COR-L47 (cell line): Measurements from ENCODE around the gene SS18.

Experiments
- DNase-seq: peaks from one replicate; lab custom pipeline; 2025; lab: John Stamatoyannopoulos, UW

Gene SS18

DNA sequence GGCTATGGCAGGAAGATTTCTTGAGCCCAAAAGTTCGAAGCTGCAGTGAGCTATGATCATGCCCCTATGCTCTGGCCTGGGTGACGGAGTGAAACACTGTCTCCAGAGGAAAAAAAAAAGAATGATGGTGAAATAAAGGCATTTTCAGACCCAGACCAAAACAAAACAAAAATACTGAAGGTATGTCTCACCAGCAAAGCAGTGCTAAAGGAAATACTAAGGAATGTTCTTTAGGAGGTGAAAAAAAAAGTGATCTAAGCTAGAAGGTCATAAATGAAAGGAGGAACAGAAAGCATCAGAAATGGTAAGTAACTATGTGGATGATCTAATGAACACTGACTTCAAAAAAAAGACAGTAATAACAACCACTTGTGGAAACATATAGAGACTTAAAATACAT is 18.7 kb downstream of the SS18 start:
- DNase-seq, result no peak

DNA sequence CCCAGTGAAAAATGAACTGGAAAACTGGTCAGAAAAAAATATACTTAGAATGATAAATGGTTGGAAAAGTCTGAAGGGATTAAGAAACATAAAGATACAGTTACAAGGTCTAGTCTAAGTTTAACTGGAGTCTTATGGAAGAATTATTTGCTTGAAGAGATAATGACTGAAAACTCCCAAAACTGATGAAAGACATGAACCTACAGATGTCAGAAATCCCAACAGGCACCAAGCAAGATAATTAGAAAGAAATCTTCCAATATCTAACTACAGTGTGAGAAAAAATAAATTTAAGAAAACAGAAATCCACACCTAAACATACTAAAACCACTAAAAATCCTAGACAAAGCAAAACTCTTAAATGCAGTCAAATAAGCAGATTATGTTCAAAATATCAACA is 19.4 kb downstream of the SS18 start:
- no peak for DNase-seq

DNA sequence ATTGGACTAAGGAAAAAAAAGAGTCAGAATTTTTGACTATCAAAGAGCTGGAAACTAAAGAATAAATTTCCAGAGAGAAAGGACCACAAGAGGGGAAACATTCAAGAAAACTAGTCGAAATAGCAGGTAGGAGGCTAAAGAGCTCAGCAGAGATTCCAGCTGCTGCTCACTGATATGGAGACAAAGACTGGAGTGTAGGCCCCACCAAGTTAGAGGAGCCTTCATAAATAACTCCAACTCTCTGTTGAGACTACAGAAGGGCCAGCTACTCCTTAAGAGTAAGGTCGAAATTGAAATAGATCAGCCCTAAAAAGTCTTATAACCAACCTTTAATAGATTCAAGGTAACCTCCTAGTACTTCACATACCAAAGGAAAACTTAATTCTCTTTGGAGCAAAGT is 31.1 kb downstream of the SS18 start:
- DNase-seq, result no peak

DNA sequence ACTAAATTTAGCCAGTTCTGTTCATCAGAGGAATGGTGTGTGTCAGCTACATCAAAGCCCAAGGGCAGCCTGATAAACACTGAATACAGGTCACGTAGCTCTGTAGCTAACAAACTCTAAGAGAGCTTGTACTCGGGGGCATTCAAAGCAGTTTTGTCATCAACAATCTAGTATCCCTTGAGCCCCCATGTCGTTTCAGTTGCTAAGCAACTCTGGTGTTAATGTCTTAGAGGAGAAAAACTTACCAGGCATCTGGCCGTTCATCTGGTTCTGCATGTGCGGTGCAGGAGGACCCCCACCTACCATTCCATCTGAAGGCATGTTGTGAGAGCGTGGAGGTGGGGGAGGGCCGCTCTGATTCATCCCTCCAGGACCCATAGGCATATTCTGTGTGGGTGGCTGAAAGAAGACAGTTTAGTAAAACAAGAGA is 33.1 kb downstream of the SS18 start:
- no peak for DNase-seq

DNA sequence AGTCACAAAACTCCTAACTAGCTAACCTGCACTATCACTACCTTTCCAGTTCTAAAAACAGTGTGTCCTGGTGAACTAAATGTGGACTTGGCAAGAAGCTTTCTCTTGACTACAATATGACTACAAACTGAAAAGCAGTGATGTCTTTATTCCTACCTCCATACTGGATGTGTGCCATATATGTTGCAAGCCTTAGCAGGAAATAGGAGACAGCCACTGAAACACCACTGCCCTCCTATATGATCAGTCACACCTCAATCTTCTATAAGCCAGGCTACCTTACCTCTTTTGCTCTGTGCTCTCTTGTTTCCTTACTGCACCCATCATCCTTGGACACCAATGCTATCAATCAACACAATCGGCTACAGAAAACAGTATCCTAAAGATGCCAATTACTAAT is 34.1 kb downstream of the SS18 start:
- DNase-seq, result no peak

DNA sequence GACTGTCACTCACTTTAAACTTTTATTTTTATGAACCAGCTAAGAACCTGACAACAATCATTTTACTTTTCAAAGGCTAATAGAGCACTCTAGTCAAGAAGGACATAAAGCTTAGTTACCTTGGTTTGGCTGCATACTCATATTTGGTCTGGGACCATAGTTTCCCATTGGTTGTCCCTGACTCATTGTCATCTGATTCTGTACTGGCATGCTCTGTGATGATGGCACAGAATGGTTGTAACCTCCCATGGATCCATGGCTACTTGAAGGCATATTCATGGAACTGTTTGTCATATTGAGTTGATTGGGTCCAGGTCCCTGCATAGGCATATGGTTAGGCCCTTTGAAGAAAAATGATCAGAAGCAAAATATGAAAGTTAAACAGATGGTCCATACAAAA is 37.9 kb downstream of the SS18 start:
- DNase-seq, result no peak

DNA sequence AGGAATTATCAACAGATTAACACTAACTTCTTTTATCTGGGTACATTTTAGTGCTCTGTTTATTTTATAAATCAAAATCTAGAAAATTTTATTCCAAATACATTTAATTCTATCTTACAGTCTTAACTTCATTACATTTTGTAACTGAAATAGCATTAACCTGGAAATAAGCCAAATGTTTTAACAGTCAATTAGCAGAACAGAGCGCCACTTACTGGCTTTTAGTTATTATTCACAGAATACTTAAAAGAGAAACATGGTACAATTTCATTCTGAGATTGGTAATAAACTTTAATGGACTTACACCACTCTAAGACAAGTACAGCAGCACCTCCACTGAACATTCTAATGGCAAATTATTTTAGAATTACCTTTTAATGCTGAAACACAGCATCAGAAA is 38.6 kb downstream of the SS18 start:
- peak; percentile 4 for DNase-seq

DNA sequence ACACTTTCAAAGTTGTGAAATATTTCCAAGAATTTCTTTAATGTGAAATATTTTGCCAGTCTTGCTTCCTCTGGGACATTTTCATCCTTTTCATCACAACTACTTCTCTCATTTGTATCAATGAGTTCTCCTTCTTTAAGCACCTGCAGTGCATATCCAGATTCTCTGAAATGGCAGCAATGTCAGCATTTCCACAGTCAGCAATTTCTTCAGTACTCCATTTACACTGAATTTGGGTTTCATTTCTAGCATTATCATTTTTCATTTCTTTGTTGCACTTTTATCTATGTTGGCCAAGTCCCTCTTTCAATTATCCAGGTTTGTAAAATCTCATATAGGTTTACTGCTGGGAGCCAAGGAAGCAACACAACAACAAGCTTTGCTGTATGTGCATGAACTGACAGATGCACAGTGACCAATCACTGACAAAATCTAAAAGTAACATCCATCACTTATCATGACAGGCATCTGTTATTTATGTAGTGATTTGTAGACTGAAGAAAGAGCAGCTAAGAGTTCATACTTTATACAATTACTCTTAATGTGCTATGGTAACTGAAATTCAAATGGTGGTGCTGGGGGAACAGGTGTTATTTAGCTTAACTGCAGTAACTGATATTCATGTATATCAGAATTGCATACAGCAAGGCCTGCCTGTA is 43.9 kb downstream of the SS18 start:
- DNase-seq, result no peak

DNA sequence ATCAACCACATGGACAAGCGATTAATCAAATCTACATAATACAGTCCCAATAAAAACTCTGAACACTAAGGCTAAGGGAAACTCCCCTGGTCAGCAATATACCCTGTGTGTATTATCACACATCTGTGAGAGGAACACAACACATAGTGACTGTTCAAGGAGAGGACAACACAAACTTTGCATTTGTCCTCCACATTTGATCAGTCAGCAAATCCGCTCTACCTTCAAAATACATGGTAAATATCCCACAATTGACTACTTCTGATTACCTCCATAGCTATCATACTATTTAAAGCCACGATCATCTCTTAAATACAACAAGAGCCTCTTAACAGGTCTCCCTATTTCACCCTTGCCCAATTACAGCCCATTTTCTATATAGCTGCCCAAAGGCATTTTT is 45.6 kb downstream of the SS18 start:
- DNase-seq, result no peak

DNA sequence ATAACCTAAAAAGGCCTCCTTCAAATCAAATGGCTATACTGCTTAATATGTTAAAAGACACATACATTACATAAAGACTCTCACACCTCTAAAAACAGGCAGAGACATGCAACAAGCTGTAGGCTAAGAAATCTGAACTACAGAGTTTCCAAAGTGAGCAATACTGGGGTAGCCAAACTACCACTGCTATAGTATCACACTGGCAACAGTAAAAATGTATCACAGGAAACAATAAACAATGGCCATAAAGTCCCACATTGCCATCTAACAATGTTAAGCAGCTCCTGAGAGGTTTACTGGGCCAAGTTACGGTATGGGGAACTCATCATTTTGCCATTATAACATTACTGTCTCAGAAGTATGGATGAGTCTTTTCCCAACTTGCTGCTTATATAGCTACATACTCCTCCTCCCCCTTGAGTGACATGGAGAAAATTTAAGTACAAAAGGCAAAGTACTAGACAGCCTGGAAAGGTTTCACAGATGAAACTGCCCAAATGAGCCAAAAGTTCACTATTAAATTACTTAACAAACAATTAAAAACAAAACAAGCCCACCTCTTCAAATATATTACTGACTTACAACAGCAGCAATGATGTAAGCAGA is 50.3 kb downstream of the SS18 start:
- no peak for DNase-seq

DNA sequence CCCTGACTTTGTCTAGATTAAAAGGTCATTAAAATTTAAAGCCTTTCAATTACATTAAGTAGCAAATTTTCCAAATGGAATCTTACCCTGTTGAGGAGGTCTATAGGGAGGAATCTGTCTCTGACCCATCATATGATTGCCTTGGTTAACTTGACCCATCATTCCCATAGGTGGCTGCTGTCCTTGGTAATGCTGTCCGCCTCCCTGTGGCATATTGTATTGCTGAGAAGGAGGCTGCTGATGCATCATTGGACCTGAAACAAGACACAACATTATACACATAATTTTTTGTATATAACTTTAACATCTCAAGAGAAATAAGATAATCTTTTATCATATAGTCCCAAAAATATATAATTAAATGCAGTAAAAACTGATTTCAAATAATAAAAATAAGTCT is 51.2 kb downstream of the SS18 start:
- no peak for DNase-seq

DNA sequence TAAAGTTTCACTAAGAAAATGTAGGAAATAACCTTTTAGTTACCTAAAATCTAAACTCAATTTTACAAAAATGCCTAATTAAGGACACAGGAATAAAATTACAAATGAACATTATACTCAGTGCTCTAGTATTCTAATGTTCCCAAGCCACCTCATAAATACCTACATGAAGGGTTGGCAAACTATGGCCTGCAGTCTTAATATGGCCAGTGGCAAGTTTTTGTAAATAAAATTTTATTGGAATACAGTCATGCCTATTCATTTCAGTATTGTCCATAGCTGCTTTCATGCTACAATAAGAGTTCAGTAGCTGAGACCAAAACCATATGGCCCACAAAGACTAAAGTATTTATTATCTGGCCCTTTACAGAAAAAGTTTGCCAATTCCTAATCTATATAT is 53.8 kb downstream of the SS18 start:
- DNase-seq, result no peak

DNA sequence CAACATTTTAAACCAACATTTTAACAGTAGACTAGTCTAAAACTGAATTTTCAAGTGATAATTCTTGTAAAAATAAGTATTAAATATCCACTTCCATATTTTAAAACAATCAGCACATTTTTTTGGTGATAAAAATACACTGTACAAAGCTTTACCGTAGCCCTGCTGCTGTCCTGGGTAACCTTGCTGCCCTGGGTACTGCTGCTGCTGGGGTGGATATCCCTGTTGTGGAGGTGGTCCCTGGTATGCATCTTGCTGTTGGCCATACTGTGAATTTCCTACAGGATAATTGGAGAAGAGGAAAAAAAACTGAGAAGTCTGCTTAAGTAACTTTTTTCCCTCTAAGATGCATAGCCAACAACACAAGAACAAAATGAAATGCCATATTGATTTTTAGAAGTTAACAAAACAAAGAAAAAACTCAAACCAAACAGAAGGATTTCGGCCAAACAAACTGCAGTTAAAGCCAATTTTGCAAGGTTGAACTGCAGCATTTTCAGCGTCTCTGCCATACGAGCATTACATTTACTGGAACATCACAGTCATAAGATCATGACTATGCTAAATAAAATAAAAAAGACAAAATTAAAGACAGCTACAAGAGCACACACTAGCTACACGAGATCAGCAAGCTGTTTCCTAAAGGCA is 55.4 kb downstream of the SS18 start:
- no peak for DNase-seq

DNA sequence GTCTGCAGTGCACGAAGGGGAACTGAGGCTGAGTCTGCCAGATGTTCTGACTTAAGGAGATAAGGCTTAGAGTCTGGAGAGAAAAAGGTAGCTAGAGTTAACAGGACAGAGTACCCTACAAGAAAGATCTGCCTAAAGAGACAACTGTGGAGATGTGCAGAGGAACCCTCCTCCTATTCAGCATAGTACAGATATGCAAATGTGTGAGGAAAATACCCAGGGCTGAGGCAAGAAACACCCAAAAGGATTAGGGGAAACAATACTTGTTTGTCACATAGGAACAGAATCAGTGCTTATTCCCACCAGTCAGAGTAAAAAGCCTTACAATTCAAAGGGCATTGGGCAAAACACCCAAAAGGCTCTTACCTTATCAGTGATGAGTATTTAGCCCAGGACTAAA is 67.8 kb downstream of the SS18 start:
- DNase-seq, result no peak

DNA sequence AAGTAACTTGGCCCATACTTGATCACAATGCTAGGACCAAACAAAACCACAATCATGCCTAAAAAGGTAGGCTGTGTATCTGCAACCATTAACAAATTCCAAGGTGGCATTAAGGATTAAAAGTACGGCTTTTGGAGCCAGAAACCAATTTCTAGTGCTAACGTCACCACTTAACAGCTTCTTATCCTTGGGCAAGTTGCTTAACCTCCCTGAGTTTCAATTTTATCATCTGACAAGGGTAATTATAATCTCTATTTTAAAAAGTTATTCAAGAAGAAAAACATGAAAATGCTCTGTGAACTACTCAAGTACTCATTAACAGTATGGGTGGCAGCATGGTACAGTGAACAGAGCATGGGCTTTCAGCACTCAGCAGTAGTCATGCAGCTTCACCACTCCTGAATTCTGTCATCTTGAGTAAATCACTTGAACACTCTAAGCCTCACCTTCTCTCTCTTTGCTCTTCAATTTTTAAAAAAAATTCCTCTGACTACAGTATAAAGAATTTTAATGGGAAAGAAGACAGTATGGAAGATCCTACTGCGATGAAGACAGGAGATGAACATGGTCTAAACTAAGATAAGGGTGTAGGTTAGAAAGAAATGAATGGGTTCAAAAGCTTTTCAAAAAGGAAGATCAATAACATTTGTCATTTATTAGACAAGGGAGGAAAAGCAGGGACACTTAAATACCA is 69.2 kb downstream of the SS18 start:
- no peak for DNase-seq

DNA sequence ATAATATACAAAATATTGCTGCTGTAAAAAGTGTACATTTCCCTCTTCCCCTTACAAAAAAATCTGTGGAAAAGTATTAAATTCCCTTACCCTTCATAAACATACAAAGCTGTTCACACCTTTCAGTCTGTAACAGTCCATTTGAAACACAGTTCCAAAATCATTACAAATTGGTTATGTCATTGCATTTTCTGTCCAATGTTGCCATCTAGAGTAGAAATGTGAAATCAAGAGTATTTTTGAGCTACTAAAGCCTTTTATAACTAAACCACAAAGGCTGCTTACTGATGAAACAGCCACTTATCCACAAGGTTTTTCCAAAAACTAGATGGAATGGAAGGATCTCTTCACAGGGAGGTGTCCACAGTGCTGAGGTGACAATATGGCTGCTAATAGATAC is 72.5 kb downstream of the SS18 start:
- DNase-seq, result peak; percentile 4

DNA sequence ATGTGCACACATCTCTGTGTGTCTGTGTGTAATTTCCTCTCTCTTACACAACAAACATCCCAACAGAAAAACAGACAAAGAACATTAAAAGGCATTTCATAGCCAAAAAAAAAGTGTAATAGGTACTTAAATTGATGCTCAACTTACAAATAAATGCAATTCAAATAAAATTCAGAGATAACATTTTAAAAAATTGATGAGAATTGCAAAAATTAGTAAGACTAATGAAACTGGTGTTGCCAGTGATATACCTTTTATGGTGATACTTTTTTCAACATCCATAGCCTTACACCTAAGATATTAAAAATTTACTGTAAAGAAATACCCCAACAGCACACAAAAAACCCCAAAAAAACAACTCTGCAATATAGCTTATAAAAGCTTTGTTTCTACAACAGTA is 76.0 kb downstream of the SS18 start:
- no peak for DNase-seq

DNA sequence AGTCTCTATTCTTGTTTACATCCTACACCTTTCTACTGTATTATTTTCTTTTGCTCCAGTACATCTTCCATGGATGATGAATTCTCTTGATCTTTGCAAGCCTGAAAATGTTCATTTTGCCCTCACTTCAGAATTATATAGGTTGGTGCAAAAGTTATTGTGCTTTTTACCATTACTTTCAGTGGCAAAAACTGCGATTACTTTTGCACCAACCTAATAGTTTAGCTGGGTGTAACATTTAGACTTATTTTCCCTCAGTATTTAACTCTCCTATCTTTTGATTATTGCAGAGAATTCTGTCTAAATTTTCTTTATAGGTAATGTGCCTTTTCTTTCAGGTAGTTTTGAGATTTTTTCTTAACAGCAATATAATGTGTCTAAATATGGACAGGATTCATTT is 81.8 kb downstream of the SS18 start:
- no peak for DNase-seq

DNA sequence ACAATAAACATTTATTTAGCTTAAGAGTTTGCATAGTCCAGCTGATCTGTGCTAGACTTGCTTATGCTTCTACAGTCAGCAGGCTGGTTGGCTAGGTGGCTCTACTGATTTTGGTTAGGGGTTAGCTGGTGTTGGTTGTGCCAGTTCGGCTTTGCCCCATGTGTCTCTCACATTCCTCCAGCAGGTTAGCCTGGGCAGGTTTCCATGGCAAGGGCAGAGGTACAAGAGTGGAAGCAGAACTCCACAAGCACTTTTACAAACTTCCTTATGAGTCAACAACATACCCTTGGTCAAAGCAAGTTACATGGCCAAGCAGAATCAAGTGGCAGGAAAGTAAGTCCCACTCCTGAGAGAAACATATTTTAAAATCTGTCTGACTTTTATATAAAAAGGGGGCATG is 82.3 kb downstream of the SS18 start:
- no peak for DNase-seq

DNA sequence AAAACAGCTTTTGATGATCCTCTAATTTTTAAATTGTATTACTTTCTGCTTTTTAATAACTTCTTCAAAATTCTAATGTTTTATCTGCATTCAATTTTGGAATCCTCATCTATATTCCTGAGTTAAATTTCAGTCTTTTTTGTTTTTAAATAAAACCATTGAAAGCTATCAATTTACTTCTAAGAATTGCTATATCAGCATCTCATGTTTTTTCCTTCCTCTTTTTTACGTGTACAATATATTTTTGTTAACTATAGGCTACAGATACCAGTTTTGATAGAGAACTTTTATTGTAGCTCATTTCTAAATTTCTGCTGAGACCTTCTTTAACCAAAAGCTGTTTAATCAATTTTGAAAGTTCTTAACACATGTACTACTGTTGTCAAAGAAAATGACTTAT is 84.5 kb downstream of the SS18 start:
- DNase-seq, result no peak

DNA sequence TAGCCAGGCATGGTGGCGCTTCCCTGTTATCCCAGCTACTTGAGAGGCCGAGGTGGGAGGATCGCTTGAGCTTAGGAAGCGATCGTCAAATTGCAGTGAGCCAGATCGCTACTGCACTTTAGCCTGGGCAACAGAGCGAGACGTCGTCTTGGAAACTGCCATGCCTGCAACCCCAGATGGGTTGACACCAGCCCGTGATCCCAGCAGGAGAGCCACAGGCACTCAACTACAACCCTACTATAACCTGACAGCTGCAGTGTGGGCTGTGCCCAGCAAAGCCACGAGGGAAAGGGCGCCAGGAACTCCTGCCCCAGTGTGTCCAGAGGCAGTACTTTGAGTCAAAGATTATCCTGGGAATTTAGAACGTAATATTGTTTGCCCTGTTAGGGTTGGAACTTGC is 85.6 kb downstream of the SS18 start:
- DNase-seq, result no peak

DNA sequence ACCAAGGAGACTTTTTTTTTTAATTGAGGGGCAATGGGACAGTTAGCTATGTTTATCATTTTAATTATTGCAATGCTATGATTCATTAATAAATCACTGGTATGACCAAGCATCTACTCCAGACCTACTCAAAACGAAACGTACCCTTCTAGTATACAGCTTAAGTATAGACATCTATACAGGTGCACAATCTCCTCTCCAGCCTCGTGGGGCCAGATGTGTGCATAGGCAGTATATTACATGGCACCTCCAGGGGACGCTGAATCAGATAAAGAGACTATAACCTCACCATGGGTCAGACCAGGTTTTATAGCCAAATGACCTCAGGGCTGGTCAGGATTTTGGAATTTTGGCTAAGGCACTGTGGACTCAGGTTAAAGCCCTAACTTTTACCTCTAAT is 86.6 kb downstream of the SS18 start:
- no peak for DNase-seq

DNA sequence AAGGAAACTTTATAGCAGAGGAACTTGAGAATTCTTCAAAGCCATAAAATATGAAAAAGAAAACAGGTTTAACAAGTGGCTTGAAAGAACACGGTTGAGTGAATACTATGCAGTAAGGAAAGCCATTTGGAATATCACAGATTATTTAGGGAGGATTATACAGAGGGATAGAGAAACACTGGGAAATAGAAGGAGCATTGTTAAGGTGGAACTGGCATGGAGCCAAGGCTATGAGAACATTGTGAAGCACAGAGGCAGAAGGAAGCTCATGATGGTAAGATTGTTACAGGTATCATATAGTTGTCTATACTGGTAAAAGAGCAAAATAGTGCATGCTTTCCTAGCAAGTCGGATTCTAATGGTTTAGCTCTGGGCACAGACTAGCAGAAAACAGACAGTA is 87.1 kb downstream of the SS18 start:
- no peak for DNase-seq
